Activated CD4-positive, alpha-beta T cell treated with anti-CD3 and anti-CD28 coated beads, Interleukin-2, amount 50 U/mL, for 48 hours (primary cell): ENCODE measurements around the gene NEK6.

Experiments
- DNase-seq, 2 experiments: peaks; one replicate each; pipeline ENCODE4 v3.0.0-alpha.2; 2020

NEK6 gene

DNA sequence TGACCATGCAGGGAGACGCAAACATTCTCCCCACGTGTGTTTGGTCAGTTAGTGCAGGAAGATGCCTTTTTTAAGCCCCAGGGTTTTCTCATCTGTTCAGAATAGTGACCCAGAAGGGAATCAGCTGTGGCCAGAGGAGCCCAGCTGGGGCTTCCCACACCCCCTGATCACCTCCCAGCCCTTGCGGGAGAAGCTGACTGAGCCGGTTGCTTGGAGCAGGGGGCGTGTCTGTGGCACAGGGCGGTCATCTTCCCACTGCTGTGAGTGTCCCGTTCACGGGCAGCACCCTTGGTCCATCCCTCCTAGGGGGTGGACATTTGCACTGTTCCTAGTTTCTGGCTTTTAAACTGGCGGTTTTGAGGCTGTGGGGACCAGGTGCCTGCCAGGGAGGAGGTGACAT, 69.7 kb downstream of the NEK6 start:
- DNase-seq: no peak

DNA sequence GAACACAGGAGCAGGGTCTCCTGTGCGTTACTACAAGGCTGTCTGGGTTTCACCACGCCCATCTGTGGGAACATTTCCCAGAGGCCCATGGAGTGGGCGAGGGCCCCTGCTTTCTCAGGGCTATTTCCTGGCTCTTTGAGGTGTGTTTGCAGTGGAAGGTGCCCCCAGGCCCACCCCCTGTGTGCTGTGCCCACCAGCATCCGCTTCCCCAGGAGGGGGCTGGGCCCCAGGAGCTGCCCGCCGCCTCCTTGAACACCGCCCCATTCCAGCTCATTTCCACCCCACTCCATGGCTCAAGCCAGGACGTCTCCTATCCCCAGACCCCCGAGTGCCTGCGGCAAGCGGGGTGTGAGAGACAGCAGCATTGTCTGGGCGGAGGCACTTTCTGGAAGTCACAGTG, 70.5 kb downstream of the NEK6 start:
- DNase-seq: no peak

DNA sequence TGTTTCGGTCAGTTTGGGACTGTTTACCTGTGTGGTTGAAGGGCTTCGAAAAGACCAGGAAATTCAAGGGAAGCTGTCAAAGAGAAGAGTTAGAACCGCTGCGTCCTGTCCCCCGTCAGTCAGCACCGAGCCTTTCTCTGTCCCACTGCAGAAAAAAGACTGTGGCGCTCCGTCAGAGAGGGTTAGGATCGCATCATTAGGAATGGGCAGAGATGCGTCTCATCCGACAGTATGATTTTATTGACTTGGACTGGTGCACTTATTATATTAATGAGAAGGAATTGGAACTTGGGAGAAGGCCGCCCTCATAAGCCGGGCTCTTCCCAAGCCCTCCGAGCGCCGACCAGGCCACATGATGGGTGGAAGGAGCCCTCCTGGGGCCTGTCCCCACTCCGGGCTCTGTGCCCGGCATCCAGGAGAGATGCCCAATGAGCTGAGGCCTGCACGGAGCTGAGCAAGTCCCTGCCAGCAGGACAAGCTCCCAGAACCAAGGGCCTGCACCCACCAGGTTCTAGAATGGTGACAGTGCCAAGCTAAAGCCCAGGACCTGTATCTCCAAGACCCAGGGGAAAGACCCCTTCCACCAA, 71.5 kb downstream of the NEK6 start:
- DNase-seq: no peak

DNA sequence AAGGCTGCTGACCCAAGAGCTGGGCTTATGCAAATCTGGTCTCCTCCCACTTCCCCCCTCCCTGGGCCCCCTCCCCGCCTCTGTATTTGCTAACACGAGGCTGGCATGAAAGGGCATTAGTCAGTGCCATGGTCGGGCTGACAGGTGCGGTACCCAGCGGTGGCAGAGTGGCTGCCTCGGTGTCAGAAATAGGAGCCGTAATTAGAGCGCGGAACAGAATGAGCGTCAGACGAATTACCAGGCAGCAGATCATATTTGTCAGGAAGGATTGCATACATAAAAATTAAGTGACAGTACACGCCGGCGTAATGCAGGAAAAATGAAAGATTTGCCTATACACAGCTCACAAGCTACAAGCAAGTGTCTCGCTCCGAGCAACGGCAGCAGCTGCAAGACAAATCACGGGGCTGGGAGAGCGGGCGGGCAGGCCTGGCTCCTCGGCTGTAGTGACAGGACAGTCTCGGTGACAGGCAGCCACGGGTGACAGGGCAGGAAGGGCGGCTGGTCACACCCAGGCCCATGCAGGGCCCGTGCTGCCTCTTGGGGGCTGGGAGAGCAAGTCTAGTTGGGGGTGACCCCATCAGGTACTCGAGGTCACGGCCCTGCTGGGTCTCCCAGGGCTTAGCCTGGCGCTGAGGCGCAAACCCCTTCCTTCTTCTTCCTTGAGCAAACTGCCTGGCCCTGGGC, 72.4 kb downstream of the NEK6 start:
- DNase-seq: no peak

DNA sequence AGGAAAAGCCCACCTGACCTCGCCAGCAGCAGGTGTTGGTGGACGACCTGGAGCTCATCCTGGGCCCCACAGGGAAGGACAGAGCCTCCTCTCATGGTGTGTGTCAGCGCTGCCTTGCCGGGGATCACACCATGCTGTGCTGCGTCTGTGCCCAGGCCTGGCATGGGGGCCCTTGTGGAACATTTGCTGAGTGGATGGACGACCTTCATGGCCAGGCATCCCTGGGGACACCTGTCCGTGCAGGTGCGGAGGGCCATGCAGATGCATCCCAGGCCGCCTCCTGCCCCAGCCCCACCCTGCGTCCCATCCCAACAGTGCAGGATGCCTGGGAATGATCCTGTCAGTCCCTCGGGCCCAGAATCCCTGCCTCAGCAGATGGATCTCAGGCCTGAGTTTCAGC, 73.8 kb downstream of the NEK6 start:
- no peak for DNase-seq

DNA sequence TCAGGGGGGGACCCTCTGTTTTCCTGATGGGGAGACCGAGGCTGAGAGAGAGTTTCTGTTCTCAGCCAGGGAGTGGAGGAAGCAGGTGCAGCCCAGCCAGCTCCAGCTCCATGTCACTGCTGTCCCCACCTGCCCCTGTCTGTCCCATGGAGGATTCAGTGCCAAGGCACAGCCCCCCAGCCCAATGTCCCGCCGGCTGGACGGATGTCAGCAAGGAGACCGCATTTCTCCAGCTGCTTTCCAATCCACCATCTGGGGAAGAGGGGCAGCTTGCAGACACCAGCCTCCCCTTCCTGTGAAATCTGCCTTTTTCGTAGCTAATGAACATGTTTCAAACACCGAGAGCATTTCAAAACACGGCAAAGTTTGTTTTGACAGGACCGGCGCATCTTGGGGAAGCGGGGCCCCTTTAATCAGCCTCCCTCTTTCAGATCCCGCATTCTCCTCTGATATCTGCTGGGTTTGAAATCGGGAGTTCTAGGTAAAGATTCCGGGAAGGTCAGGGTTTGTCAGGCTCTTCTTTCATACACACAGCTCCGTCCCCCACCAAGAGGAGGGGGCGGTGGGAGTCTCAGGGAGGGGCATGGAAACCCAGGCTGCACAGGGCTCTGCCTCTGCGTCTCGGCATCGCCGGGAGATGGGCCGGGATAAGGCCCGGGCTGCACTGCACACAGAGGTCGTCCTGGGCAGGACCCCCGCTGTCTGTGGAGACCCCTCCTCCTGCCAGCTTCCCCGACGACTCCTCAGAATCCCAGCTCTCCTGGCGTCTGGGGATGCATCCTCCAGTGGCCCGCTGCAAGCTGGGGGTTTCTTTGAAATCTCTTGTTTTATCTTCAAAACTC, 74.8 kb downstream of the NEK6 start:
- no peak for DNase-seq

DNA sequence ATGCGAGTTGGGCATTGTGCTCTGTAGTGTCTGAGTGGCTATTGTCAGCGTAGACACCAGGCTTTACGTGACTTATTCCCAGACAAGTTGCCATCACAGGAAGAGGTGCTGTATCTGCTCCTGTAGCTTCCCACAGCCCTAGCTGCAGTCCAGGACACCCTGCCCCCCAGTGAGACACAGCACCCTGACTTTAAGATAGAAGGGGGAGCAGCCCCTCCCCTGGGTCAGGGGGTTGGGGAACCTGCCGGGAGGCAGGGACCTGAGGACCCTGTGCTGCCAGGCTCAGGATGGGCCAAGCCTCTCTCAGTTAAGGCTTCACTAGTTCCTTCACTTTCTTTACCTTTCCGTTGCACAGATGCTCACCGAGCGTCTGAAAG, 75.4 kb downstream of the NEK6 start:
- DNase-seq: no peak

DNA sequence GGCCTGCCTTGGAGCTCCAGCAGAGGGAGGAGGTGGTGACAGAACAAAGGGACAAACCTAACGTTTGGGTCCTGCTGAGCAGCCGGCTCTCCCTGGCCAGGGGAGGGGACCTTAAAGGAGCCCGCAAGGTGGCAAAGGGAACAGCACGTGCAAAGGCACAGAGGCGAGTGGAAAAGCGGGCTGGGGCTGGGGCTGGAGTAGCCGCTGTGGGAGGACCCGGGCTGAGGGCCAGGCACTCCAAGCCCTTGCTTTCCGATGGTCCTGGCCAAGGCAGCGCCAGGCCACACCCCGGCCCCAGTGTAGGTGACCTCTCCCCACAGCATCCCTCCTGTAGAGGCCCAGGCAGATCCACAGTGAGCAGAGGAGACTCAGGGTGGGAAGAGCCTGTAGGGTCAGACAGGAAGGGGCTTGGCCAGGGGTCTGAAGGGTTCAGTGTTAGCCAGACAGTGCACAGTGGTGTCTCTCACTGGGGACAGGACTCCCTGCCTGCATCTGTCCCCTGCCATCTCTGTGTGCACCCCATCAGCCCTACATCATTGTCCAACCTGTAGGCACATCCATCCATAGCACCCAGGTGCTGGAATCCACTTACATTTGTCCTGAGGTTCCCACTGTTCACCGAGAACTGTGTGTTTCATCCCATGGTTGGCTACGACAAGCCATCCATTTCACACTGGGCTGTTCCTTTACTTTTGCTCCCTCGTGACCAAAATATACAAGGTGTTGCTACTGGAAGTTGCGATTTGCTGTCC, 77.0 kb downstream of the NEK6 start:
- DNase-seq: no peak

DNA sequence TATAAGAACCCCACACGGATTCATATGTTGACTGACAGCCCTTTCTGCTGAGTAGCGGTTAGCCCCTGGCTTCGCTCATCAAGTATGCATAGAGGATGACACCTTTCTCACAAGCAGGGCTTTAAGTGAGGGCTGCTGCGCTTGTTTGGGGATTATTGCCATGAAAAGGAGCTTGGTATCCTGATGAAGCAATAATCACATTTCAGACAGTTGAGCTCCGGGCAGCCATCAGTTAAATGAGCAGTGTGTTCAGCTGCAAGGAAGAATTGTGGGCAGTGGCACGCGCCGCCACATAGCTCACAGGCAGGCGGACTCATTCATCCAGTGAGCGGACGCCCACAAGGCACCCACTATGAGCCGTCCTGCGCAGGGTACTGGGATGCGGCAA, 77.6 kb downstream of the NEK6 start:
- DNase-seq: no peak

DNA sequence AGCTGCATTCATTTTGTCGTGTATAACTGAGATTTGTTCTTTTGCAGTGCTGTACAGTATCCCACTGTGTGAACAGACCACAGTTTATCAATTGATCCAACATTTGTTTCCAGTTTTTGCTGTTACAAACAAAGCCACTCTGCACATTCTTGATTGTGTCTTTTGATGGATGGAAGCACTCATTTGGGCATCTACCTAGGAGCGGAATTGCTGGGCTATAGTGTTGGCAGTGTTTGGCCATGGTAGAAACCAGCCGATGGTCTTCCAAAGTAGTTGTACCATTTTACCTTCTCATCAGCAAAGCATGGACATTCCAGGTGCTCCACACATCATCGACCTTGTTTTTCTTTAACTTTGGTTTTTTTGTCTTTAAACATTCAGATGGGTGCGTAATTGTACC, 79.8 kb downstream of the NEK6 start:
- DNase-seq: no peak

DNA sequence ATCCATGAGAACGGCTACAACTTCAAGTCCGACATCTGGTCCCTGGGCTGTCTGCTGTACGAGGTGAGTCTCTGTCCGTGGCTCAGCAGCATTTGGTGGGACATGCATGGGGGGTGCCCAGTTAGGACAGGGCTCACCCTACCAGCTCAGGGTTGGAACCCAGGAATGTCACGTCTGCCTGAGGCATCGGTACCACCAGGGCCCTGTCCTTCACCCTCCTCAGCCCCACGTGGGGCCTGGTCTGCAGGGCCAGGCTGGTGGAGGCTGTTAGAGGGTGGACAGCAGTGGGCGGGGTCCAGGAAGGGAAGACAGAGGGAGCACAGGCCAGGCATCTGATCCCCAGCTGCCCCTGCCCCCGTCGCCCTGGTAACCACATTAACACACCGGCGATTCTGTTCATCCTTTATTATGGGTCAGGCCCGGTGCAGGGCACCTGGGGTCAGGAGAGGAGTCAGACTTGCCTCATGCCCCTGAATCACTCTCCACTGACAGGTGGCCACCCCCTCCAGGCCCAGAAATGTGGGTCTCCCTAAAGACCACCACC, 81.9 kb downstream of the NEK6 start:
- no peak for DNase-seq

DNA sequence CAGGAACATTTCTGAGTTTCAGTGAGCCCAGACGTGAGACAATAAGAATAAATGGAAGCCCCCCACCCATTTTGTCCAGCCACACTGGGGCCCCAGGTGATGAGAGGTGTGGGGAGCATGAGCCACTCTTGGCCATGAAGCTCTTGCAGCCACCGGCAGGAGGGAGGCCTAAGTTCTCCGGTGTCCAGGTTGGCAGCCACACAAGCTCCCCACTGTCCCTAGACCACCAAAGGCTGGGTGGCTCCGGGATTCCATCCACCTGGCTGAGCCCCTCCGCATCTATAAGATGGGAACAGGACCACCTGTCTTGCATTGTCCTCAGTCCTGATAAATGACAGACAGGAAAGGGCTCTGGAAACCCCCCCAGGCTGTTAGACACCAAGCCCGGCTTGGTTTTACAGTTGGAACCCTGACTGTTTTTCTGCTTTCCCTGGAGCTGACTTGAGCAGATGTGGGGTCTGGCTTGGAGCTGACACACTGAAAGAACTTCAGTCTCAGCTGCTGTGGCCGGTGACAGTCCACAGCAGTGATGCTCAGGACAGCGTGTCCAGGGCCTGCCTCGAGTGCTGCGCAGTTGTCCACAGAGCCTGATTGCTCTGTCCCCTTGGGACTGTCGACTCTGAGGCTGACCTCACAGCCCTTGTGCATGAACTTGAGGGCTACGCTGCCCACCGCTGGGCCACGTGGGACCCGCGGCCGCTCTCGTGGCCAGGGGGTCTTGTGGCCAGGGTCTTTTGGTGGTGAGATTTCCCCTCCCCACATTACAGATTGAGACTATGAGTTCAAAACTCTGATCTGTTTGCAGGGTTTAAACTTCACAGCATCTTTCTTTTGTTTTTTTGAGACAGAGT, 82.7 kb downstream of the NEK6 start:
- DNase-seq: no peak

DNA sequence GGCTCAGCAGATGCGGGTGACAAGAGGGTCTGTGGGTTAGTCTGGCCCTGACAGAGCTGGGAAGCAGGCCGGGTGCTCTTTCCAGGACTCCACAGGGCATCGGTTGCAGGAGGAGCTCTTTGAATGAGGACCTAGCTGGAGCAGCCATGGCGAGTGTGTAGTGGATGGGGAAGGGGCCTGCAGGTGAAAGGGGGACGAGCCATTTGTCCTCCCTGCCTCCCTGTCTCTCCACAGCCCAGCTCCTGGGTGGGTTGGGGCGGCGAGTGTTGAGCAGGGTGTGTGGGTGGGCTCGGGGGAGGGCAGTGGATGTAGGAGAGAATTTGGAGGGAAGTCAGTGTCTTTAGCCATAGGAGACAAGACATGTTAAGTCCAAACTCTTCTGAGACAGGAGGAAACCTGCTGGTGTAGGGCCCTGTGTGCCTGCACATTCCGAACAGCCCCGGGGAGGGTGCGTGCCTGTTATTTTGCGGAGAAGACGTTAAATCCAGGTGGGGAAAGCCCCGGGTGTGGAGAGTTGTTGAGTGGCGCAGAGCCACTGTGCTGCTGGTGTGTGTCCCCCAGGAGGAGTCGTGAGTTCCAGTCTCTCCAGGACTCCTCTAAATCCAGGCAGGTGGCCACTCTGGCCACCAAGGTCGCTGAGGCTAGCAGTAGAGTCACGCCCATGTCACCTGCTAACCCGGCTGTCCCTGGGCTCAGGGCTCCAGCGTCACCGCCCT, 83.9 kb downstream of the NEK6 start:
- no peak for DNase-seq

DNA sequence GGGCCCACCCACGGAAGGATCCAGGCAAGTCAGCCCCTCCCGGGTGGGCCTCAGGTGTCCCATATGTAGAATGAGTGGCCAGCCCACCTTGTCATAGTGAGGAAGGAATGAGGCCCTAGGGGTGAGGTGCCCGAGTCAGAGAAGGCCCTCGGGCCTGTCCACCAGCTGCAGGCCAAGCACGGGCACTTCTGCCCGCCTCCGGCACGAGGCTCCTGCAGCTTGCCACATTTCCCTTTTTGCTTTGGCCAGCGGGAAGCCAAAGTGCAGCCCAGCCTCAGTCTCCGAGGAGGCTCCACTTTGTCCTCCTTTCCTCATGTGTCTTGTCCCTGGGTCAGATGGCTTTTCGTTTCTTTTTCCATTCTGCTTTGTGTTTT, 84.6 kb downstream of the NEK6 start:
- no peak for DNase-seq

DNA sequence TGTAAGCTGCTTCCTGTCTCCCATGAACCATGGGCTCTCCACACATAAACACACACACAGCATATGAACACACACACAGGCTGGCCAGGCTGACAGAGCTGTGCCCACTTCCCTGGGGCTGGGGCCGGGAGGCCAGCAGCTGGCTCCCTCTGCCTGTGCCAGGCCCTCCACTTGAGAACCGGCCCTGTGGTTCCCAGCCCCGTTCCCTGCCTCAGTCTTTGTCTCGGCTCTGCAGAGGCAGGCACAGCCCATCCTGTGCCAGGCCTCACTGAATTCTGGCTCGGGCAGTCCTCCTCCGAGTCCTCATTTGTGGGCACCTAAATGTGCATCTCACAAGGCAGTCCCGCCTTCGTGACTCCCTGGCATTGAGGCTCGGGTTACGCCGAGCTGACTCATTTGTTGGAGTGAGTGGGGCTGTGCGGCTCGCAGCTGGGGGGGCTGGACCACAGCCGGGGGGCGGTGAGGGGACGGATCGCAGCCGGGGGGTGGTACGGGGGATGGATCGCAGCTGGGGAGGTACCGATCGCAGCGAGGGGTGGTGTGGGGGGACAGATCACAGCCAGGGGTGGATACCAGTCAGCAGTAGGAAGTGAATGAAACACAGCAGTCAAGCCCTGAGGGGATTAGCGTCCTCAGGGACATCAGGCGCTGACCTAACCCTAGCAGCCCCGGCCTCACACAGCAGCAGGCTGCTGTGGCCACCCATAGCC, 85.2 kb downstream of the NEK6 start:
- DNase-seq: no peak

DNA sequence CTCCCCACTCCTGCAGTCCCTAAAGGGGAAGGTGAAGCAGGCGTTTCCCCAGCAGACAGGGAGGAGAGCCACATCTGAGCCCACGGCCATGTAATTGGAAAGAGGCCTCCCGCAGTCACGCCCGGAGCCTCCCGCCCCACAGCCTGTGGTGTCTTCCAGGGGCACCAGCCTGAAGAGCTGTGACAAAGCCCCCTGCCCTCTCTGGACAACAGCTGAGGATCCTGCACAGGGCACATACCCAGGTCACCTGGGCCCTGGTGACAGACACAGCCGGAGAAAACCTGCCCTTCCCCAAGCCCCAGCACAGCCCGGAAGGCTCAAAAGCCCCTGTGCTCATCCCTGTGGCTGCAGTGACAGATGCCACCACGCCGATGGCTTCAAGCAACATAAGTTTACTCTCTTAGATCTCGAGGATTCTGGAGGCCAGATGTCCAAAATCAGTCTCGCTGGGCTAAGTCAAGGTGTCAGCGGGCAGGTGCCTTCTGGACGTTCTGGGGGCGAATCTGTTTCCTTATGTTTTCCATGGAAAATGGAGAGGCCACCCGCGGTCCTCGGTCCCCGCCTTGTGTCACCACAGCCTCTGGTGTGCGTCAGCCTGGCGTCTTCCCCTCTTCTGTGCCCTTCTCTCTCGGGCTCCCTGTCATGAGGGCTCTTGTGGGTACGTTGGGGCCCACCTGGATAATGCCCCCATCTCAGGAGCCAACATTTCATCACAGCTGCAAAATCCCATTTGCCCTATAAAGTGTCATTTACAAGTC, 86.0 kb downstream of the NEK6 start:
- no peak for DNase-seq

DNA sequence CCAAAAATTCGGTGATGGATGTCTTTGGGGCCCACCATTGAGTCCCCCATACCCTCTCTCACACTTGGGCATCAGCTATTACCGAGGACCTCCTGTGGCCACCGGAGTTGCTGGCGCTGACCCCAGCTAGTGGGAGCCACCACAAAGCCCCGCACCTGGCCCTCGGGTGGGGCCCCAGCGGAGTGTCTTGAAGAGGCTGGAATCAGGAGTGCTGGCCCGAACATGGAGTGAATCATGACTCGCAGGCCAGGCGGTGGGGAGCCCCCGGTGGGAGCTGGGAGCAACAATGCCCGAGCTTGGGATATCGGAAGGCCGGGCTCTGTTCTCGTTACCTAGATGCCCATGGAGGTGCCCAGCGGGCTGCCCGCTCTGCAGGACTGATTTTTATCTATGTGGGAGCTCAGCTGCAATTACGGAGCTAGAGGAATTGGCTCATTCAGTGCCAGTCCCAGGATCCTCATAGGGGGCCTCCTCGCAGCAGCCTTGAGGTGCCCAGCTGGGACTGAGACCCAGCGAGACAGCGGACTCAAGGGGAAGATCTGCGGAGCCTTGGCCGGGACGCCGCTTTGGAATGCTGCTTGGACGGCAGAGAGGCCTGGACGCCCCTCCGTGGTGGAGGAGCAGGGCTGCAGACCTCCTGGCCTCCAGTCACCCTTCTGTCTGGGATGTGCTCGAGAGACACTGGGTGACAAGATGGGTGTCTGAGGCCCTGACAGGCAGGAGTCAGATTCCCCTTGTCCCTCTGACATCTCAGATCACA, 86.7 kb downstream of the NEK6 start:
- DNase-seq: no peak

DNA sequence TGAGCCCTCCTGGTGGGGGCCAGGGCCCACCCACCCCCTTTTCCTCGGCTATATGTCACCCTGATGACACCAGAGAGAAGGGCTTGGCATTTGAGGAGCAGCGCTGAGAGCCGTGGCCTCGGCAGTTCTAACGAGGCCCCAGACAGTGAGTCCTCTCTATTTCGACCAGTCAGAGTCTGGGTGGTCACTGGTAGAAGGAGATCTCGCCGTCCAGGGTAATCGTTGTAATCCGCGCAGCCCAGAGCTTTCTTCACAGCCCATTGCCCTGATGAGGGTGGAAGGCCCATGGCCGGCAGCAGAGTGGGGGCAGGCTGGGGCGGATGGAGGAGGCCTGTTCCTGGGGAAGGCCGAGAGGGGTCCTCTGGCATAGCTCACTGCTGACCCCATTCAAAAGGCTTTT, 87.3 kb downstream of the NEK6 start:
- no peak for DNase-seq

DNA sequence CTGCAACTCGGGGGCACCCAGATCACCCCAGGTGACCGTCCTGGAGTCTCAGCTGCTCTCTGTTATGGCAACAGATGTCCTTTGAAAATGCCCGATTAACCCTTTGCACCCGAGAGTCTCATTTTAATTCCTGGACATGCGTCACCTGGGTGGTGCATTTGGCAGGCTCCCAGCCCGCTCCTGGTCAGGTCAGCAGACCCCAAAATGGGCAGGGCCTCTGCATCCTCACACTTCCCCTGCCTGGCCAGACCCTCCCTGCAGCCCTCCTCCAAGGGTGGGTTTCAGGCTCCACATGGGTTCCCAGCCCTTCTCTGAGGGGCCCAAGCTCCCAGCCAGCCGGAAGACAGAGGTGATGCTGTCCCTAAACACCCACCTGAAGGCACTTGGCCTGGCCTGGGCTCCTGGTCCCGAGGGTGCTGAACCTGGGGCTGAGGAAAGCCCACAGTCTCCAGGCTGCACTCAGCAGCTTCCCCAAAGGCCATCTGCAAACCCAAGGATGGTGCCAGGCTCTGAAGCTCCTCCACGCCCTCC, 88.1 kb downstream of the NEK6 start:
- no peak for DNase-seq
